Stimulated activated CD8-positive, alpha-beta memory T cell treated with anti-CD3 and anti-CD28 coated beads, Interleukin-7, amount 100 ng/mL, for 1 hour (primary cell): ENCODE data around the gene CLIC5.

Experiments used
- DNase-seq, 2 donors: peaks; one replicate each; pipeline ENCODE4 v3.0.0-alpha.2; 2020; ENCODE audit warnings: low read depth in 2 of 2

The CLIC5 gene

GRCh38 chr6:45843848-45844521, 171.7 kb downstream of the CLIC5 start:
- no peak for DNase-seq

- no peak for DNase-seq
Observed at GRCh38 chr6:45841062-45841461, 174.6 kb downstream of the CLIC5 start.

- no peak for DNase-seq
Observed at GRCh38 chr6:45838996-45839395, 176.7 kb downstream of the CLIC5 start.

DNA sequence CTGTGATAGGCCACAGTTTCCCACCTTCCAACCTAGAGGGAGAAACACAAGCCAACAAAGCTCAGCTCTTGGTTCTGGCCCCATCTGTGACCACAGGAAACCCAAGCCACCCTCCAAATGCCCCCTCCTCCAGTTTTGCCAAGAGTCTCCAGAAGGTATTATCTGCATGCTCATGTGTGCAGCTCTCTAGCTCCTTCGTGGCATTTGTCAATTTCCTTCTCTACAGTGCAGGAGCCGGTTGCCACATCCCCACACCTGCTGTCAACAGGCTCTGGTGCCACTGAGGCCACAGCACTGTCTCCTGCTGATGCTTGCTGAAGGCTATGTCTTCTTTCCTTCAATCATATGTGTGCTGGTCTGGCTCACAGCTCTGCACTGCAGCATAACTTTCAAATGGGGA, 177.2 kb downstream of the CLIC5 start:
- no peak for DNase-seq

- DNase-seq = no peak
Observed at GRCh38 chr6:45837541-45838200, 178.0 kb downstream of the CLIC5 start.

DNA sequence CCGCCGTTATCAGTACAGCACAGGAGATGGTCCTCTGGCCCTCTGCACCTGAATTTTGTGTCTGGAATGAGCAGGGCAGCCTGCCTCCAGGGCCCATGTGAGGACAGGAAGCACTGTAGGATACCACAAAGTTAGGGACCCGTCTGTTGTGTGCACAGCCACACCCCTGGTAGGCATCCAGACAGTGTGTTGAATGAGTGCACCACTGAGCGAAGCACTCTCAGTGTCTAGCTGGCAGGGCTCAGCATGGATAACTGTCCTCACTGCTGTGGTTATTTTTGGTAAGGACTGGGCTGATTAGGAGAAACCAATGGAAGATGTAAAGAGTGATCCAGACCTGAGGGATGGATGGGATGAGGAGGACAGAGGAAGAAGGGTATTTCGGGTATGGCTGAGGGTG, 178.7 kb downstream of the CLIC5 start:
- no peak for DNase-seq

DNA sequence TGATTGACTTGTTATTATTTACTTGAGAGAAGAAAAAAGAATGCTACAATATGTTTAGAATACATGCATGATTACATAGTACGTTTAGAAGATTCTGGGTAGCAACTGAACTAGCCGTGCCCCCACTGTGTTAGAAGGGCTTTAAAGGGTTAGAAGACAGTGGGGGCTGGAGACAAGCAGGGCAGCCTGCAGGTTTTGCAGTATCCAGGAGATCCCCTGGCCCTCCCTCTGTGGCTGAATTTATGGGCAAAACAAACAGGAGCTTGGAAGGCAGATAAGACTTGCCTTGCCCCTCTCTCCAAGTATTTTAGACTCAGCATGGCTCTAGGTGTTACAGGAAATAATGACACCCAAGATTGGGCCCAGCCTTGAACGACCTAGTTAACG, 179.2 kb downstream of the CLIC5 start:
- DNase-seq = no peak

- DNase-seq = no peak
Observed at GRCh38 chr6:45835721-45836437, 179.8 kb downstream of the CLIC5 start.

DNA sequence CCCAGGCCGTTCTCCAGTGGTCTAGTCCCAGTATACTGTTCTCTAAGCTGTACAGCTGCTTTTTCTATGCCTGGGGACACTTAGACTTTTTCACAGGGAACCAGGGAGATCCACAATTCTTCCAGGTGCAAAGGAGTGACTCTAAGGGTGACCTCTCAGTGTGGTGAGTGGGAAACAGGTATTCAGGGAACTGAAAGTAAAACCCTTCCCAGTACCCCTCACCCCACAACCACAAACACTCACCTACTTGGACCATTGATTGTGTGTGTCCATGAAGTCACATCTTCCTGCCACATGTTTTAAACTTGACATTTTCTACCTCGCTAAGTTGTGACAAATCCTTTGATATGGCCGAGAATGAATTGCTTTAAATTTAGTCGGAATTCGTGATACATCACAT, 183.6 kb downstream of the CLIC5 start:
- DNase-seq = no peak
